ENCODE results near the gene WDPCP. TPM values are rescaled to one million over a fixed set of nuclear protein-coding genes. Genes with fewer than 3 reads are reported as not detected.
A peak's percentile ranks its signal among the peaks of the same experiment; 100 is the strongest.

The WDPCP gene
- total RNA-seq, 1 donor from 2014 or later = 5.2 TPM

DNA sequence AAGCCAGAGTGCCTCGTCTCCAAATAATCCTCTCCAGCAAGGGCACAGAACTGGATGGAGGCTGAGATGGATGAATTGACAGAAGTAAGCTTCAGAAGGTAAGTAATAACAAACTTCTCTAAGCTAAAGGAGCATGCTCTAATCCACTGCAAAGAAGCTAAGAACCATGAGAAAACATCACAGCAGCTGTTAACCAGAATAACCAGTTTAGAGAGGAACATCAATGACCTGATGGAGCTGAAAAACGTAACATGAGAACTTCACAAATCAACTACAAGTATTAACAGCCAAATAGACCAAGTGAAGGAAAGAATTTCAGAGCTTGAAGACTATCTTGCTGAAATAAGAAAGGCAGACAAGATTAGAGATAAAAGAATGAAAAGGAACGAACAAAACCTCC lies 32.3 kb downstream of the WDPCP start:
- Histone ChIP-seq H3K27me3 (no peaks in the 10 kb centered on the region), H3K4me1 (no peaks in the 10 kb centered on the region), H3K9me3 (peaks cover 0 to 33% of the 10 kb centered on the region in 2 donors), H3K27ac (no peak overlapping the region), H3K36me3 (peaks cover 3 to 16% of the 10 kb centered on the region in 2 donors), H3K4me3 (no peak overlapping the region)
- intact Hi-C loops (cut with DNase I) = no loop called here
- no peak for DNase-seq (ENCODE audit: low spot score in 2 of 2)
- TF ChIP-seq, protein P1, sequence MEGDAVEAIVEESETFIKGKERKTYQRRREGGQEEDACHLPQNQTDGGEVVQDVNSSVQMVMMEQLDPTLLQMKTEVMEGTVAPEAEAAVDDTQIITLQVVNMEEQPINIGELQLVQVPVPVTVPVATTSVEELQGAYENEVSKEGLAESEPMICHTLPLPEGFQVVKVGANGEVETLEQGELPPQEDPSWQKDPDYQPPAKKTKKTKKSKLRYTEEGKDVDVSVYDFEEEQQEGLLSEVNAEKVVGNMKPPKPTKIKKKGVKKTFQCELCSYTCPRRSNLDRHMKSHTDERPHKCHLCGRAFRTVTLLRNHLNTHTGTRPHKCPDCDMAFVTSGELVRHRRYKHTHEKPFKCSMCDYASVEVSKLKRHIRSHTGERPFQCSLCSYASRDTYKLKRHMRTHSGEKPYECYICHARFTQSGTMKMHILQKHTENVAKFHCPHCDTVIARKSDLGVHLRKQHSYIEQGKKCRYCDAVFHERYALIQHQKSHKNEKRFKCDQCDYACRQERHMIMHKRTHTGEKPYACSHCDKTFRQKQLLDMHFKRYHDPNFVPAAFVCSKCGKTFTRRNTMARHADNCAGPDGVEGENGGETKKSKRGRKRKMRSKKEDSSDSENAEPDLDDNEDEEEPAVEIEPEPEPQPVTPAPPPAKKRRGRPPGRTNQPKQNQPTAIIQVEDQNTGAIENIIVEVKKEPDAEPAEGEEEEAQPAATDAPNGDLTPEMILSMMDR (IDR thresholded peaks at IDR 0.05) = no peak

GRCh38 chr2:63555299-63555698 lies 33.0 kb downstream of the WDPCP start:
- Histone ChIP-seq H3K27me3 (no peaks in the 10 kb centered on the region), H3K4me3 (no peak overlapping the region), H3K27ac (no peak overlapping the region), H3K36me3 (peaks cover 3 to 12% of the 10 kb centered on the region in 2 donors), H3K9me3 (peaks cover 0 to 28% of the 10 kb centered on the region in 2 donors), H3K4me1 (no peaks in the 10 kb centered on the region)
- intact Hi-C loops (cut with DNase I) = no loop called here
- no peak for DNase-seq (ENCODE audit: low spot score in 2 of 2)
- TF ChIP-seq, protein P1 (IDR thresholded peaks at IDR 0.05) = no peak

GRCh38 chr2:63553049-63553448 lies 35.2 kb downstream of the WDPCP start:
- H3K36me3 ChIP-seq = peaks cover 3 to 12% of the 10 kb centered on the region in 2 donors
- no peaks in the 10 kb centered on the region for H3K4me1 ChIP-seq
- no peak for DNase-seq (ENCODE audit: low spot score in 2 of 2)
- TF ChIP-seq, protein P1 (IDR thresholded peaks at IDR 0.05) = no peak
- peaks cover 0 to 10% of the 10 kb centered on the region in 2 donors for H3K9me3 ChIP-seq
- intact Hi-C loops (cut with DNase I) = no loop called here
- H3K27me3 ChIP-seq = no peaks in the 10 kb centered on the region
- H3K27ac ChIP-seq = no peak overlapping the region
- no peak overlapping the region for H3K4me3 ChIP-seq

DNA sequence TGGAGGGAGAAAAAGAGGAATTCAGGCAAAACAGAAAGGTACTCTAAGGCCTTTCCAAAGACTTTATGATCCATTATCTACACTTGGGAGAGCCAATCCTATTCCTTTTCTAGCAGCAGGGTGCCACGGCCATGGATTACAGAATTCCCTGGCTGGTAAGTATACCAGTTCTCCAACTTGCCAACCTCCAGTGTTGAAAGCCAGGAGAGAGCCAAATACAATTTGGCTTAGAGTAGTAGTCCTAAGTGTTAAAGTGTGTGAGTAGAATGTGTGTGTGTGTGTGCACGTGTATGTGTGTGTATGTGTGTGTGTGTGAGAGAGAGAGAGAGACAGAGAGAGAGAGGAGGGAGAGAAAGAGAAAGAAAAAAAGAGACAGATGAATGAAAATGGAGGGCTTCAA lies 43.3 kb downstream of the WDPCP start:
- H3K36me3 ChIP-seq = no peaks in the 10 kb centered on the region
- DNase-seq (ENCODE audit: low spot score in 2 of 2) = no peak
- TF ChIP-seq, protein P1 (IDR thresholded peaks at IDR 0.05) = no peak
- no peaks in the 10 kb centered on the region for H3K27me3 ChIP-seq
- H3K4me3 ChIP-seq = no peak overlapping the region
- no peaks in the 10 kb centered on the region for H3K9me3 ChIP-seq
- H3K4me1 ChIP-seq = no peaks in the 10 kb centered on the region
- no peak overlapping the region for H3K27ac ChIP-seq
- intact Hi-C loops (cut with DNase I) = no loop called here

DNA sequence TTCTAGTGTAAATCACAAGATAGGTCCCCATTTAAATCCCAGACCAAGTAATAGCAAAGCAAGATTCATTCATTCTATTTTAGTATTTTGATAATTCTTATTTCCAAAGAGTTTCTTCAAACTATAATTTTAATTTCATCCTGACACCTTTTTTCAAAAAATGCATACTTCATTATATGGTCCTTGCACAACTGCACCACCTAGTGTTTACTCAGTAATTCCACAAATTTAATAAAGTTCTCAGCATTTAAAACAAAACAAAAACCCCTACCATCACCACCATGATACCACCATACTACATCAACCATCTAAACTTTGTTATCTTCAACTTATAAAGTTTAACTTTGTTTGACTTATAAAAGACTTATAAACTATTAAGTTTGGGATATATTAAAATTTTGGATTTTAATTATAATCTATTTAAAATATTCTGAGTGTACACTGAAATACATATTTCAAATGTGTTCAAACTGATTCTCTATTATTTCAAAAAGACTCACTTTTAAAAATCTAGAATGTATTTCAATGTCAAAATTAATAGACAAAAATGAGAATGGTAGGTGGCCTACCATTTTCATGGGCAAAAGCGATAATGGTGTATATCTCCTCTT lies 44.2 kb downstream of the WDPCP start:
- no peak for DNase-seq (ENCODE audit: low spot score in 2 of 2)
- no peak overlapping the region for H3K4me3 ChIP-seq
- no peak overlapping the region for H3K27ac ChIP-seq
- H3K27me3 ChIP-seq = no peaks in the 10 kb centered on the region
- TF ChIP-seq, protein P1 (IDR thresholded peaks at IDR 0.05) = peak in 2 of 3 experiments; percentile 4 to 31
- no peaks in the 10 kb centered on the region for H3K9me3 ChIP-seq
- H3K36me3 ChIP-seq = no peaks in the 10 kb centered on the region
- H3K4me1 ChIP-seq = no peaks in the 10 kb centered on the region
- intact Hi-C loops (cut with DNase I) = no loop called here
